Measurements from ENCODE around the gene ACOT9.
A peak's percentile ranks its signal among the peaks of the same experiment; 100 is the strongest.
"Not testable (repeated sequence)": the region's sequence is repeated elsewhere in the genome, so short reads cannot be mapped to it uniquely, and the experiment has no call there.

ACOT9 gene

GRCh38 chrX:23694606-23695005 lies 48.5 kb downstream of the ACOT9 start:
- ChIA-PET POLR2A (no interaction called here), CTCF (interaction anchor here (0.7 to 10.9 kb wide), 6 partner anchors 8 to 214 kb away, joined by 3 to 189 read pairs (median 4); no protein-coding TSS in a partner anchor)
- peak; percentile 49 for TF ChIP-seq CTCF (IDR thresholded peaks at IDR 0.05; ENCODE audit: insufficient read depth, low read length, missing control alignments)
- DNase-seq (ENCODE audit: low read depth, low spot score): no peak
- no peak overlapping the region for H3K4me3 ChIP-seq (ENCODE audit: low read depth, low read length)

GRCh38 chrX:23692166-23692565 lies 50.9 kb downstream of the ACOT9 start:
- CTCF ChIA-PET: interaction anchor here (1.5 to 10.9 kb wide), 2 partner anchors 90 to 211 kb away, joined by 5 to 189 read pairs; partner anchors contain the start of gene SAT1
- H3K4me3 ChIP-seq (ENCODE audit: low read depth, low read length): no peak overlapping the region
- no peak for TF ChIP-seq CTCF (IDR thresholded peaks at IDR 0.05; ENCODE audit: insufficient read depth, low read length, missing control alignments)
- POLR2A ChIA-PET: no interaction called here
- DNase-seq (ENCODE audit: low read depth, low spot score): no peak

GRCh38 chrX:23676486-23676885 lies 66.6 kb downstream of the ACOT9 start:
- DNase-seq (ENCODE audit: low read depth, low spot score); POLR2A ChIA-PET; CTCF ChIA-PET; H3K4me3 ChIP-seq (ENCODE audit: low read depth, low read length): not testable (repeated sequence)

- ChIA-PET CTCF (interaction anchor here (1.8 kb wide), 1 partner anchor 229 kb away, joined by 6 read pairs; no protein-coding TSS in a partner anchor), POLR2A (no interaction called here)
- no peak for DNase-seq (ENCODE audit: low read depth, low spot score)
- H3K4me3 ChIP-seq (ENCODE audit: low read depth, low read length): no peak overlapping the region
- no peak for TF ChIP-seq CTCF (IDR thresholded peaks at IDR 0.05; ENCODE audit: insufficient read depth, low read length, missing control alignments)
Observed at GRCh38 chrX:23673108-23673507, 70.0 kb downstream of the ACOT9 start.

- ChIA-PET CTCF (no interaction called here), POLR2A (no interaction called here)
- H3K4me3 ChIP-seq (ENCODE audit: low read depth, low read length): no peak overlapping the region
- no peak for TF ChIP-seq CTCF (IDR thresholded peaks at IDR 0.05; ENCODE audit: insufficient read depth, low read length, missing control alignments)
- no peak for DNase-seq (ENCODE audit: low read depth, low spot score)
Observed at GRCh38 chrX:23670528-23670927, 72.5 kb downstream of the ACOT9 start.

- POLR2A ChIA-PET: interaction anchor here (0.6 kb wide), 1 partner anchor 1733 kb away, joined by 3 read pairs; no protein-coding TSS in a partner anchor
- TF ChIP-seq CTCF (IDR thresholded peaks at IDR 0.05; ENCODE audit: insufficient read depth, low read length, missing control alignments): no peak
- no peak for DNase-seq (ENCODE audit: low read depth, low spot score)
- CTCF ChIA-PET: no interaction called here
- peak overlapping the region; percentile 78 for H3K4me3 ChIP-seq (ENCODE audit: low read depth, low read length)
Observed at GRCh38 chrX:23668335-23668734, 74.7 kb downstream of the ACOT9 start.
